Breast epithelium (tissue), 4 donors: ENCODE data around the gene COX17. TPM values are rescaled to one million over a fixed set of nuclear protein-coding genes. Genes with fewer than 3 reads are reported as not detected.
A peak's percentile ranks its signal among the peaks of the same experiment; 100 is the strongest.

Source experiments
- DNase-seq, 2 donors: peaks; one replicate each; pipeline ENCODE4 v3.0.0-alpha.2; 2019; ENCODE audit warnings: low spot score in 2 of 2
- H3K27ac ChIP-seq, 2 donors: fragments of 200-600 bp; sonication (generic) in 1 of 2; one replicate each; pipeline ENCODE4 v1.5.1; 2016 to 2019; ENCODE audit warnings: mild to moderate bottlenecking in 1 of 2
- H3K27me3 ChIP-seq, 2 donors: fragments of 200-600 bp; sonication (generic) in 1 of 2; one replicate each; pipeline versions ENCODE4 v1.5.1 to v1.6.0; 2017 to 2019; ENCODE audit warnings: control low read depth in 1 of 2, mild to moderate bottlenecking in 1 of 2
- H3K36me3 ChIP-seq: fragments of 200-600 bp; one replicate; pipeline ENCODE4 v1.5.1; 2019
- H3K4me1 ChIP-seq, 2 donors: fragments of 200-600 bp; sonication (generic); one replicate each; pipeline ENCODE4 v1.5.1; 2016 to 2019; ENCODE audit warnings: control low read depth in 1 of 2
- H3K4me3 ChIP-seq, 3 donors: fragments of 200-600 bp; sonication (generic); 1 replicate in 2 of 3; 2 replicates in 1 of 3; pipeline ENCODE4 v1.5.1; 2016 to 2019; ENCODE audit warnings: mild to moderate bottlenecking in 3 of 3, moderate library complexity in 2 of 3
- H3K9me3 ChIP-seq, 2 donors: fragments of 200-600 bp; sonication (generic) in 1 of 2; one replicate each; pipeline ENCODE4 v1.5.1; 2016 to 2019; ENCODE audit warnings: control low read depth in 1 of 2
- POLR2A ChIP-seq: fragments of 450-650 bp; IDR thresholded peaks from one replicate; pipeline ENCODE4 v1.6.1; 2016; ENCODE audit warnings: antibody characterized with exemption, mild to moderate bottlenecking, moderate library complexity
- POLR2AphosphoS5 ChIP-seq, 3 donors: sonication (generic); formaldehyde crosslinking; IDR thresholded peaks; one replicate each; pipeline ENCODE4 v1.6.1; 2017; ENCODE audit warnings: antibody characterized with exemption in 3 of 3
- intact Hi-C: fragments of 100-400 bp; cut with DNase I; formaldehyde crosslinking; loops from one replicate; pipeline ENCODE4 v1.15.1; 2023; ENCODE audit warnings: low total_unique reads
- total RNA-seq, 3 donors: library from RNA; depleted of rRNA; stranded (reverse); fragments of >200 nt; gene quantifications; one replicate each; pipeline ENCODE4 v1.1.0, GENCODE V29; 2016
- TF ChIP-seq, protein P1 (sequence below), 3 donors: fragments of 450-650 bp; IDR thresholded peaks; one replicate each; pipeline ENCODE4 v1.5.1; 2016 to 2017; ENCODE audit warnings: antibody characterized with exemption in 3 of 3, mild to moderate bottlenecking in 3 of 3, moderate library complexity in 3 of 3

Gene COX17
- total RNA-seq, 3 donors from 2014 or later: 26.7 to 42.6 (median 33.4) TPM

DNA sequence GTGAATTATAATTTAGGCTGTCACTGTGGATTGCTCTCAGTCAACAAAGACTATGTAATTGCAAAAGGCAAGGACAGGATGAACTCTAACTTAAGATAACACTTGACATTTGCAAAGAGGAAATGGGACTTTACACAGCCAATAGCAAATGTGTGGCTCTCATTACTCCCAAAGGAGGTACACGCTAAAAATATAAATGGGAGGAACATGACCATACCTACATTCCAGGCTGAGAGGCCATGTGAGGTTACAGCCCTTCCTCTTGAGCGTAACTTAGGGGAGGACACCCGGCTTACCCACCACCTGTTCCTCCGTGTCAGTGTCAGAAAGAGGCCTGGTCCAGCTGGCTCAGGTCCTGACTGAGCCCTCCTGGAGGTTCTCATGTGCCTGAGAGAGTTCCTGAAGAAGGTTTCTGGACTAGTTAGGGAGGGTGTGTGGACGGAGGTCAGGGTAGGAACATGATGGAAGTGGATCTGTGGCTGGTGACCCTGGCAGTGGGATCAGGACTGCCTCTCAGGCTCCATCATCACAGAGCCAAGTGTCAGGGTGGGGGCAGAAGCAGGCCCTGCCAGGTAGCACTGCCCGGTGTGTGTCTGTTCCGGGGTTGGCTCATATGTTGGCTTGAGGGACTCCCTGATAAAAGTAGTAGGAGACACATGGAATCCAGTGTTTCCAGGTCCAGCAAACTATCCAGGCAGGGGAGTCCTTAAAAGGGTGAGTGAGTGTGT lies 24.7 kb downstream of the COX17 start:
- Histone ChIP-seq H3K36me3 (no peaks in the 10 kb centered on the region), H3K4me3 (no peak overlapping the region), H3K9me3 (no peaks in the 10 kb centered on the region), H3K27me3 (no peaks in the 10 kb centered on the region), H3K27ac (peak overlapping the region in 1 of 2 donors; percentile 21), H3K4me1 (no peaks in the 10 kb centered on the region)
- DNase-seq: no peak
- TF ChIP-seq POLR2AphosphoS5 (IDR thresholded peaks at IDR 0.05): no peak
- TF ChIP-seq, protein P1, sequence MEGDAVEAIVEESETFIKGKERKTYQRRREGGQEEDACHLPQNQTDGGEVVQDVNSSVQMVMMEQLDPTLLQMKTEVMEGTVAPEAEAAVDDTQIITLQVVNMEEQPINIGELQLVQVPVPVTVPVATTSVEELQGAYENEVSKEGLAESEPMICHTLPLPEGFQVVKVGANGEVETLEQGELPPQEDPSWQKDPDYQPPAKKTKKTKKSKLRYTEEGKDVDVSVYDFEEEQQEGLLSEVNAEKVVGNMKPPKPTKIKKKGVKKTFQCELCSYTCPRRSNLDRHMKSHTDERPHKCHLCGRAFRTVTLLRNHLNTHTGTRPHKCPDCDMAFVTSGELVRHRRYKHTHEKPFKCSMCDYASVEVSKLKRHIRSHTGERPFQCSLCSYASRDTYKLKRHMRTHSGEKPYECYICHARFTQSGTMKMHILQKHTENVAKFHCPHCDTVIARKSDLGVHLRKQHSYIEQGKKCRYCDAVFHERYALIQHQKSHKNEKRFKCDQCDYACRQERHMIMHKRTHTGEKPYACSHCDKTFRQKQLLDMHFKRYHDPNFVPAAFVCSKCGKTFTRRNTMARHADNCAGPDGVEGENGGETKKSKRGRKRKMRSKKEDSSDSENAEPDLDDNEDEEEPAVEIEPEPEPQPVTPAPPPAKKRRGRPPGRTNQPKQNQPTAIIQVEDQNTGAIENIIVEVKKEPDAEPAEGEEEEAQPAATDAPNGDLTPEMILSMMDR (IDR thresholded peaks at IDR 0.05): no peak
- TF ChIP-seq POLR2A: no peak
- intact Hi-C loops: loop anchor here (1.0 kb wide), 1 partner anchor 19 kb away; no protein-coding TSS in a partner anchor

DNA sequence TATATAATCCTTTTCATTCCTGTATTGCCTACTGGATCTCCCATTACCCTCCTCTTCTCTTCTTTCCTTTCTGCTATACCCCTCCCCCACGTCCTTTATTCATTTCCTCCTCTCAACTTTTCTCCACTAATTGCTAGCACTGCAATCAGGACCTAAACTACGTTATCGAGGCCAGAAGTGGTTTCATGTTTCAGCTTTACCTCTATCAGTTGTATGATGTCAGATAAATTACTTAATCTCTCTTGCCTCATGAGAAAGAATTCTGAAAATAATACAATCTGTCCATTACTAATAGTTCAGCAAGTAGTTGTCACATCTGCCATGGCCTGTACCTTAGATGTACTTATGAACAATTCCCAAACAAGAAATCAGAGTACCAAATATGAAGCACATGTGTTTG lies 27.4 kb downstream of the COX17 start:
- no peak for DNase-seq
- no peak overlapping the region for H3K27ac ChIP-seq

DNA sequence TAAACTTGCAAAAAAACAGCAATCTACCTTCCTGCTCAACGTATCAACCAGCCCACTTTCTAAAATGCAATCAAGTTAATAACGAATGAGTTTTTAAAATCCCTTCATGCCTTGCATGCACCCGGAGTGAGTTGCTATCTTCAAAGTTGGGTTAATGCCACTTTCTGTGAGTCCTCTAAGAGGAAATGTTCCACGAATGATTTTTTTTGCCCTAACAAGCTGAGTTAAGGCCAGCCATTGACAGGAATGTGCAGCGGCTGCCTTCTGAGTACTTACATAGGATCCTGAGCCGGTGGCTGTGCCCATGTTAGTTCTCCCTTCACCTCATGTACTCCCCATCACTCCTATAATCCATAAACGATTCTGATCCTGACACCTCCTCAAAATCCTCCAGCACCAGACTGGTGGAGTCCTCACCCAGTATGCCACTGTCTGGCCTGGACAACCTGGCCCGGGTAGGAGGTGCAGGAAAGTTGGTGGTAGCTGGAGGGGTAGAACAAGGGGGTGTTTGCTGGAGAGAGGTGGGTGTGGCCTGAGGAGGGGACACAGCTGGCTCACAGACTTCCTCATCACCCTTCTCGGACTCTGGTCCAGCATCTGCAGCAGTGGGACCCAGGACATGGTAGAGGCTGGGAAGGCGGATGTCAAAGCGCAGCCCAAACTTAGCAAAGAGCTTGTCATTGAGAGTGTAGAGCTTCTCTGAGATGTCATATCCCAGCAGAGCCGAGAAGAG lies 29.2 kb downstream of the COX17 start:
- Histone ChIP-seq H3K36me3 (no peaks in the 10 kb centered on the region), H3K9me3 (no peaks in the 10 kb centered on the region), H3K27ac (peak overlapping the region; percentile 42 to 86), H3K4me1 (no peaks in the 10 kb centered on the region), H3K4me3 (no peak overlapping the region), H3K27me3 (no peaks in the 10 kb centered on the region)
- intact Hi-C loops: no loop called here
- DNase-seq: no peak
- TF ChIP-seq POLR2AphosphoS5 (IDR thresholded peaks at IDR 0.05) (no peak), POLR2A (no peak)
- TF ChIP-seq, protein P1 (IDR thresholded peaks at IDR 0.05): no peak

More for the DNA sequence above, 27.4 kb downstream of the COX17 start:
- H3K9me3 ChIP-seq: no peaks in the 10 kb centered on the region
- H3K27me3 ChIP-seq: no peaks in the 10 kb centered on the region
- intact Hi-C loops: no loop called here
- no peak overlapping the region for H3K4me3 ChIP-seq
- H3K36me3 ChIP-seq: no peaks in the 10 kb centered on the region
- no peak for TF ChIP-seq POLR2AphosphoS5 (IDR thresholded peaks at IDR 0.05)
- TF ChIP-seq POLR2A: no peak
- TF ChIP-seq, protein P1 (IDR thresholded peaks at IDR 0.05): no peak
- no peaks in the 10 kb centered on the region for H3K4me1 ChIP-seq

DNA sequence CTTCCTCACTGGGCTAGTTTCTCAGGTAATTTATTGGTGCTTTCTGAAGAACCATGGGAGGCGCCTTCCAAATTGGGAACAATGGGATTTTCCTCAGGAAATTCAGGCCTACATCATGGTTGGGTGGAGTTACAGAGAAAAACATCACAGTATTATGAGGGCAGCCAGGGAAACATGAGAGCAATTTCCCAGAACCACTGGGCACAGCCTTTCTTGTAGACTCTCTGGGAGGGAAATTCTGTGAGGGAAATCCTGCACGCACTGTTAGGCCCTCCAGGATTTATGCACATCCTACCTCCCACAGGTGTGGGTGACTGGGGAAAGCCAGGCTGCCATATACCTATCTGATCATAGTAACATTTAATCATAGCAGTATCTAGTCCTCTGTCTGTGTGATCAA lies 30.0 kb downstream of the COX17 start:
- DNase-seq: no peak
- Histone ChIP-seq H3K9me3 (no peaks in the 10 kb centered on the region), H3K36me3 (no peaks in the 10 kb centered on the region), H3K27ac (peak overlapping the region; percentile 11 to 86), H3K27me3 (no peaks in the 10 kb centered on the region), H3K4me3 (no peak overlapping the region), H3K4me1 (no peaks in the 10 kb centered on the region)
- intact Hi-C loops: no loop called here
- peak in 1 of 3 donors; percentile 26 for TF ChIP-seq POLR2AphosphoS5 (IDR thresholded peaks at IDR 0.05)
- TF ChIP-seq, protein P1 (IDR thresholded peaks at IDR 0.05): no peak

DNA sequence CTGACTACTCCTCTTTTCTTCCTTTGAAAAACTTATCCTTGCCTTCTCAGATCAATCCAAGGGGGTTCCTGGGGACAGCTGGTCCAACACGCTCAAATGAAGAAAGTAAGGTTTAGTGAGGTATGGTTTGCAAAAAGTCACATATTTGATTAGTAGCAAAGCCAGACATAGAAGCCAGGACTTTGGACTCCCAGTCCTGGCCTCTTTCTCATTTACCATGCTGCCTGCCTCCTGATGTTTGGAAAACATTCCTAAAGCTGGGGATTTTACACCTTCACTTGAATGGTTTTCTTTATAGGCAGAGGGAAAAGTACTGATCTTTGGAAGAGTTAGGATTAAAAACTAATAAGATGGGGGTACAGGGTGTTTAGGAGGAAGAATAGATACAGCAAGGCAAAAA lies 31.4 kb downstream of the COX17 start:
- H3K36me3 ChIP-seq: no peaks in the 10 kb centered on the region
- intact Hi-C loops: no loop called here
- no peak for DNase-seq
- no peak overlapping the region for H3K4me3 ChIP-seq
- H3K9me3 ChIP-seq: no peaks in the 10 kb centered on the region
- no peaks in the 10 kb centered on the region for H3K27me3 ChIP-seq
- H3K27ac ChIP-seq: no peak overlapping the region
- H3K4me1 ChIP-seq: no peaks in the 10 kb centered on the region
- TF ChIP-seq, protein P1 (IDR thresholded peaks at IDR 0.05): no peak
